Esophagus muscularis mucosa (tissue), 4 donors: Measurements from ENCODE around the gene CAMK1D. TPM values are rescaled to one million over a fixed set of nuclear protein-coding genes. Genes with fewer than 3 reads are reported as not detected.

Experiments used
- DNase-seq: peaks from one replicate; pipeline ENCODE4 v3.0.0-alpha.2; 2017; ENCODE audit errors: extremely low spot score
- H3K27ac ChIP-seq, 4 donors: fragments of 200-600 bp; sonication (generic); replicated peaks in 1 of 4; 1 replicate in 3 of 4; 2 replicates in 1 of 4; pipeline ENCODE4 v1.5.1; 2016 to 2019; ENCODE audit warnings: mild to moderate bottlenecking in 1 of 4
- H3K27me3 ChIP-seq, 4 donors: fragments of 200-600 bp; sonication (generic); one replicate each; pipeline versions ENCODE4 v1.5.1 to v1.6.0; 2016 to 2019
- H3K36me3 ChIP-seq, 4 donors: fragments of 200-600 bp; sonication (generic); one replicate each; pipeline ENCODE4 v1.5.1; 2016 to 2019
- H3K4me1 ChIP-seq, 4 donors: fragments of 200-600 bp; sonication (generic); one replicate each; pipeline ENCODE4 v1.5.1; 2016 to 2019
- H3K4me3 ChIP-seq, 4 donors: fragments of 200-600 bp; sonication (generic); 1 replicate in 2 of 4; 2 replicates in 2 of 4; pipeline ENCODE4 v1.5.1; 2016 to 2019; ENCODE audit warnings: mild to moderate bottlenecking in 4 of 4, moderate library complexity in 1 of 4
- H3K9me3 ChIP-seq, 4 donors: fragments of 200-600 bp; sonication (generic); 1 replicate in 3 of 4; 2 replicates in 1 of 4; pipeline ENCODE4 v1.5.1; 2016 to 2019
- EP300 ChIP-seq: sonication (generic); formaldehyde crosslinking; IDR thresholded peaks from one replicate; pipeline ENCODE4 v1.6.1; 2017; ENCODE audit warnings: antibody characterized with exemption
- POLR2A ChIP-seq: fragments of 450-650 bp; IDR thresholded peaks from one replicate; pipeline ENCODE4 v1.6.1; 2017; ENCODE audit warnings: antibody characterized with exemption, moderate library complexity, mild to moderate bottlenecking, low read depth
- POLR2AphosphoS5 ChIP-seq, 2 donors: sonication (generic); formaldehyde crosslinking; IDR thresholded peaks; one replicate each; pipeline ENCODE4 v1.6.1; 2017; ENCODE audit warnings: antibody characterized with exemption in 2 of 2
- WGBS: methylation state at CpG from one replicate; pipeline ENCODE4 v1.1.5; 2018; 5-methylcytosine and 5-hydroxymethylcytosine counted together
- intact Hi-C: fragments of 100-400 bp; cut with DNase I; formaldehyde crosslinking; loops from one replicate; pipeline ENCODE4 v1.15.1; 2023
- total RNA-seq, 4 donors: library from RNA; depleted of rRNA; stranded (reverse); fragments of >200 nt; gene quantifications; one replicate each; pipeline versions ENCODE4 v1.1.0 to v1.2.1, GENCODE V29; 2016
- TF ChIP-seq, protein P1 (sequence below), 3 experiments: fragments of 200-600 bp in 2 of 3; fragments of 450-650 bp in 1 of 3; sonication (generic) in 2 of 3; IDR thresholded peaks; one replicate each; pipeline ENCODE4 v1.5.1; 2017 to 2019; ENCODE audit warnings: antibody characterized with exemption in 3 of 3, mild to moderate bottlenecking in 2 of 3, moderate library complexity in 1 of 3

CAMK1D gene
- total RNA-seq, 4 donors from 2014 or later: 8.4 to 15.4 (median 11.3) TPM

- 85% methylated on average over 5 of the region's 5 CpGs for WGBS
- intact Hi-C loops: no loop called here
- no peak for TF ChIP-seq EP300
- no peak for TF ChIP-seq POLR2AphosphoS5 (IDR thresholded peaks at IDR 0.05)
- TF ChIP-seq POLR2A: no peak
- TF ChIP-seq, protein P1, sequence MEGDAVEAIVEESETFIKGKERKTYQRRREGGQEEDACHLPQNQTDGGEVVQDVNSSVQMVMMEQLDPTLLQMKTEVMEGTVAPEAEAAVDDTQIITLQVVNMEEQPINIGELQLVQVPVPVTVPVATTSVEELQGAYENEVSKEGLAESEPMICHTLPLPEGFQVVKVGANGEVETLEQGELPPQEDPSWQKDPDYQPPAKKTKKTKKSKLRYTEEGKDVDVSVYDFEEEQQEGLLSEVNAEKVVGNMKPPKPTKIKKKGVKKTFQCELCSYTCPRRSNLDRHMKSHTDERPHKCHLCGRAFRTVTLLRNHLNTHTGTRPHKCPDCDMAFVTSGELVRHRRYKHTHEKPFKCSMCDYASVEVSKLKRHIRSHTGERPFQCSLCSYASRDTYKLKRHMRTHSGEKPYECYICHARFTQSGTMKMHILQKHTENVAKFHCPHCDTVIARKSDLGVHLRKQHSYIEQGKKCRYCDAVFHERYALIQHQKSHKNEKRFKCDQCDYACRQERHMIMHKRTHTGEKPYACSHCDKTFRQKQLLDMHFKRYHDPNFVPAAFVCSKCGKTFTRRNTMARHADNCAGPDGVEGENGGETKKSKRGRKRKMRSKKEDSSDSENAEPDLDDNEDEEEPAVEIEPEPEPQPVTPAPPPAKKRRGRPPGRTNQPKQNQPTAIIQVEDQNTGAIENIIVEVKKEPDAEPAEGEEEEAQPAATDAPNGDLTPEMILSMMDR (IDR thresholded peaks at IDR 0.05): no peak
- H3K4me3 ChIP-seq: no peak overlapping the region
- no peaks in the 10 kb centered on the region for H3K27me3 ChIP-seq
- no peaks in the 10 kb centered on the region for H3K36me3 ChIP-seq
- no peaks in the 10 kb centered on the region for H3K9me3 ChIP-seq
- no peak overlapping the region for H3K27ac ChIP-seq
- peaks cover 0 to 17% (median 0%) of the 10 kb centered on the region in 4 donors for H3K4me1 ChIP-seq
- DNase-seq: peak; percentile 68
These were observed 159.9 kb downstream of the CAMK1D start for GRCh38 chr10:12509016-12509793.

DNA sequence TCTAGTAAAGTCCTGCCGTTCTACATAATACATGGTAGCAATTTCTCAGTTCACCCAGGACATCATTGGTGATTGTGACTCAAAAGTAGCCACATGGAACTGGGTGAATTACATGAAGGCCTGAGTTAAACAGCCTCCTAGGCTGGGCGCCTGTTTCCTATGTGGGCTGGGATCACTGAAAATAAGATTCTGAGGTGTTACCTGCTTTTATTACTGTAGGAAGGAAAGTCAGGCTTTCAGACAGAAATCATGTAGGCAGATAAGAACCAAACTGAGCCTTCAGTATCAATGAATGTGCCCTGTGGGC is 160.4 kb downstream of the CAMK1D start:
- Histone ChIP-seq H3K9me3 (no peaks in the 10 kb centered on the region), H3K4me3 (no peak overlapping the region), H3K27me3 (no peaks in the 10 kb centered on the region), H3K27ac (no peak overlapping the region), H3K4me1 (peaks cover 0 to 17% (median 0%) of the 10 kb centered on the region in 4 donors), H3K36me3 (no peaks in the 10 kb centered on the region)
- 96% methylated on average over 2 of the region's 2 CpGs for WGBS
- no peak for TF ChIP-seq POLR2AphosphoS5 (IDR thresholded peaks at IDR 0.05)
- no peak for TF ChIP-seq POLR2A
- TF ChIP-seq EP300: no peak
- DNase-seq: peak; percentile 37
- intact Hi-C loops: no loop called here

GRCh38 chr10:12510501-12510941 is 161.2 kb downstream of the CAMK1D start:
- no peaks in the 10 kb centered on the region for H3K27me3 ChIP-seq
- TF ChIP-seq EP300: no peak
- H3K4me3 ChIP-seq: no peak overlapping the region
- whole genome bisulfite sequencing: 85% methylated on average over 8 of the region's 8 CpGs
- intact Hi-C loops: no loop called here
- peaks cover 0 to 17% (median 0%) of the 10 kb centered on the region in 4 donors for H3K4me1 ChIP-seq
- no peak for DNase-seq
- no peak overlapping the region for H3K27ac ChIP-seq
- no peaks in the 10 kb centered on the region for H3K9me3 ChIP-seq
- no peaks in the 10 kb centered on the region for H3K36me3 ChIP-seq

DNA sequence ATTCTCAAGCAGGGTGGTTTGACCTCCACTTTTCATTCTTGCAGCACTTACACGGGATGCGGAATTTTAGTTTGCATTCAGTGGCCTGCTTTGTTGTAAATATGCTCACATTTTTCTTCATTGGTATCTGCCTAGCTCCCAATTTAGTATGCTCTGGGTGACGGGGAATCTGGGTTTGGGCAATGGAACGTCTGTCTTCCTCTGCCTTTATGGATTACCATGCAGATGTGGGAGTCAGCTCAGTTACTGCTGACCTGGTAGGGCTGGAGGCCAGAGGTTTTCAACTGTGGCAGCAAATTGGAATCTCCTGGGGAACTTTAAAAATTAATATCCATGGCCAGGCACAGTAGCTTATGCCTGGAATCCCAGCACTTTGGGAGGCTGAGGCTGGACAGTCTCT is 161.6 kb downstream of the CAMK1D start:
- TF ChIP-seq POLR2A: no peak
- TF ChIP-seq, protein P1 (IDR thresholded peaks at IDR 0.05): no peak
- no peak for TF ChIP-seq POLR2AphosphoS5 (IDR thresholded peaks at IDR 0.05)
- TF ChIP-seq EP300: no peak
- 68% methylated on average over 4 of the region's 4 CpGs for WGBS

GRCh38 chr10:12511651-12512050 is 162.3 kb downstream of the CAMK1D start:
- Histone ChIP-seq H3K27me3 (no peaks in the 10 kb centered on the region), H3K9me3 (no peaks in the 10 kb centered on the region), H3K27ac (no peak overlapping the region), H3K4me3 (no peak overlapping the region), H3K36me3 (no peaks in the 10 kb centered on the region), H3K4me1 (peaks cover 0 to 17% (median 0%) of the 10 kb centered on the region in 4 donors)
- TF ChIP-seq POLR2AphosphoS5 (IDR thresholded peaks at IDR 0.05) (no peak), POLR2A (no peak), EP300 (no peak)
- TF ChIP-seq, protein P1 (IDR thresholded peaks at IDR 0.05): no peak
- WGBS: 93% methylated on average over 9 of the region's 9 CpGs
- intact Hi-C loops: no loop called here
- no peak for DNase-seq

More for the DNA sequence above, 161.6 kb downstream of the CAMK1D start:
- Histone ChIP-seq H3K9me3 (no peaks in the 10 kb centered on the region), H3K4me1 (peaks cover 0 to 17% (median 0%) of the 10 kb centered on the region in 4 donors), H3K27me3 (no peaks in the 10 kb centered on the region), H3K4me3 (no peak overlapping the region), H3K27ac (no peak overlapping the region), H3K36me3 (no peaks in the 10 kb centered on the region)
- no peak for DNase-seq
- intact Hi-C loops: no loop called here
